ENCODE data around the gene ZNF557.
"Not testable (repeated sequence)": the region's sequence is repeated elsewhere in the genome, so short reads cannot be mapped to it uniquely, and the experiment has no call there.

ZNF557 gene

GRCh38 chr19:7063339-7063738 lies 6.2 kb upstream of the ZNF557 start:
- no peak for TF ChIP-seq CTCF (IDR thresholded peaks at IDR 0.05; ENCODE audit: low read depth, low read length)
- no peak overlapping the region for H3K4me3 ChIP-seq (ENCODE audit: low read depth, low read length)

DNA sequence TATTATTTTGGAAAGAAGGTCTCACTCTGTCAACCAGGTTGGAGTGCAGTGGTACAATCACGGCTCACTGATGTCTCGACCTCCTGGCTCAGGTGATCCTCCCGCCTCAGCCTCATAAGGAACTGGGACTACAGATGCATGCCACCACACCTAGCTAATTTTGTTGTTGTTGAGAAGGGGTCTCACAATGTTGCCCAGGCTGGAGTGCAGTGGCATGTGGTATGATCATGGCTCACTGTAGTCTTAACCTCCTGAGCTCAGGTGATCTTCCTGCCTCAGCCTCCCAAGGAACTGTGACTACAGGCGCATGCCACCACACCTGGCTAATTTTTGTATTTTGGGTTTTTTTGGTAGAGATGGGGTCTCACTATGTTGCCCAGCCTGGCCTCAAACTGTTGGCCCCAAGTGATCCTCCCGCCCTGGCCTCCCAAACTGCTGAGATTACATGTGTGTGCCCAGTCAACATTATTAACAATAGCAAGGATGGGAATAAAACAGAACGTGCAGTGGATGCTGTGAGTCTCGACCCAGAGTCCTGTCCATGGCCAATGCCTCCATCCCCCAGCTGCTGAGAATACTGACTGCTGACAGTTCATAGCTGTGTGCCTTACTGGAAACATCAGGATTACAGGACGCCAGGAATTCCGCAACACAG lies 5.6 kb upstream of the ZNF557 start:
- no peak overlapping the region for H3K4me3 ChIP-seq (ENCODE audit: low read depth, low read length)
- no peak for TF ChIP-seq CTCF (IDR thresholded peaks at IDR 0.05; ENCODE audit: low read depth, low read length)

GRCh38 chr19:7067122-7067521 lies 2.4 kb upstream of the ZNF557 start:
- 0 out of 2 replicates have a peak, but pooled peaks have one; percentile 8 for TF ChIP-seq CTCF (IDR thresholded peaks at IDR 0.05; ENCODE audit: low read depth, low read length)
- not testable (repeated sequence) for H3K4me3 ChIP-seq (ENCODE audit: low read depth, low read length)

- no peak overlapping the region for H3K4me3 ChIP-seq (ENCODE audit: low read depth, low read length)
- TF ChIP-seq CTCF (IDR thresholded peaks at IDR 0.05; ENCODE audit: low read depth, low read length), result no peak
Observed at GRCh38 chr19:7067716-7068115, 1.8 kb upstream of the ZNF557 start.

GRCh38 chr19:7068599-7068998 lies 904 bp upstream of the ZNF557 start:
- no peak for TF ChIP-seq CTCF (IDR thresholded peaks at IDR 0.05; ENCODE audit: low read depth, low read length)
- H3K4me3 ChIP-seq (ENCODE audit: low read depth, low read length), result no peak overlapping the region

DNA sequence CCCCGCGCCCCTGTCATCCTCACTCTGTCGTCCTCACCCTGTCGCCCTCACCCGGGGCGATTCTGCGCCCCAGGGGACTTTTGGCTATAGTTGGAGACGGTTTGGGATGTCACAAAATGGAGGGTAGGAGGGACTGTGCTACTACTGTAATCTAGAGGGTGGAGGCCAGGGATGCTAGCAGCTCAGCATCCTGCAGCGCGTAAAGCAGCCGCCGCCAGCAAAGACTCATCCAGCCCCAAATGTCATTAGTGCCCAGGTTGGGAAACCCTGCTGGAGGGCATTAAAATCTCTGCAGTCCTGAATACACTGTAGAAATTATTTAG lies 362 bp downstream of the ZNF557 start:
- TF ChIP-seq CTCF (IDR thresholded peaks at IDR 0.05; ENCODE audit: low read depth, low read length), result no peak
- H3K4me3 ChIP-seq (ENCODE audit: low read depth, low read length), result peak overlapping the region; percentile 99

DNA sequence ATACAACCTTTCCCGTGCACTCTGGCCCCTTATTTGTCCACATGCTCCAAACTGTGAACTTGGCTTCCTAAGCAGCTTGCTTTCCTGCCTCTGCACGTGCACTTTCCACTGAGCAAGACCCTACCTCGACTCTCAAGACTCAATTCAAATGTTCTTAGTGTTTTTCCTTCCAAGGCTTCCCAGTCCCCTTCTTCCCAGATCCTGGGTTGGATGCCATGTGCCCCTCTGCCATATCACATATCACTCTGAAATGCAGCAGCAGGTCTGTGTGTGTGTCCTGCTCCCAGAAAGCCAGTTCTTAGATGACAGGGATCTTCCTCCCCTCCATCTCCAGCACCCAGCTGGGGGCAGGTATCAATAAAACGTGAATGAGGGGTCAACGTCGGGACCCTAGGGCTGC lies 3.0 kb downstream of the ZNF557 start:
- H3K4me3 ChIP-seq (ENCODE audit: low read depth, low read length), result no peak overlapping the region
- no peak for TF ChIP-seq CTCF (IDR thresholded peaks at IDR 0.05; ENCODE audit: low read depth, low read length)

Data from WI38 (cell line).